CD14-positive monocyte (primary cell): ENCODE results near the gene KNSTRN. TPM values are rescaled to one million over a fixed set of nuclear protein-coding genes. Genes with fewer than 3 reads are reported as not detected.

ENCODE experiments used
- DNase-seq, 3 donors: peaks; one replicate each; pipeline ENCODE4 v3.0.0-alpha.2; 2011 to 2022
- H2AFZ ChIP-seq: 2 replicates; pipeline ENCODE4 v1.6.0; 2012; ENCODE audit warnings: mild to moderate bottlenecking, low read depth, low read length, inconsistent platforms; ENCODE audit not compliant: insufficient read depth, poor library complexity, severe bottlenecking
- H3K27ac ChIP-seq, 2 donors: 1 replicate in 1 of 2; 2 replicates in 1 of 2; pipeline ENCODE4 v1.5.1; 2012 to 2013; ENCODE audit warnings: low read length in 2 of 2, control low read depth in 1 of 2, inconsistent platforms in 1 of 2, low read depth in 1 of 2, mild to moderate bottlenecking in 1 of 2
- H3K27me3 ChIP-seq, 2 donors: one replicate each; pipeline versions ENCODE4 v1.6.0 to v1.6.1; 2011 to 2013; ENCODE audit warnings: low read length in 2 of 2; ENCODE audit not compliant: control insufficient read depth in 2 of 2, insufficient read depth in 2 of 2
- H3K36me3 ChIP-seq, 2 donors: replicated peaks in 1 of 2; 1 replicate in 1 of 2; 2 replicates in 1 of 2; pipeline versions ENCODE4 v1.5.1 to v1.6.1; 2012 to 2013; ENCODE audit warnings: low read length in 2 of 2, control low read depth in 1 of 2, inconsistent platforms in 1 of 2, mild to moderate bottlenecking in 1 of 2; ENCODE audit not compliant: insufficient read depth in 2 of 2, control insufficient read depth in 1 of 2
- H3K4me1 ChIP-seq, 2 donors: 1 replicate in 1 of 2; 2 replicates in 1 of 2; pipeline versions ENCODE4 v1.5.1 to v1.6.1; 2012 to 2013; ENCODE audit warnings: low read length in 2 of 2, control low read depth in 1 of 2, inconsistent platforms in 1 of 2, mild to moderate bottlenecking in 1 of 2, moderate library complexity in 1 of 2; ENCODE audit not compliant: insufficient read depth in 2 of 2, control insufficient read depth in 1 of 2
- H3K4me2 ChIP-seq: replicated peaks from 2 replicates; pipeline ENCODE3; 2012; ENCODE audit warnings: low read length, moderate library complexity, mild to moderate bottlenecking; ENCODE audit not compliant: poor library complexity, severe bottlenecking; ENCODE audit errors: extremely low read depth
- H3K4me3 ChIP-seq, 3 experiments: fragments of 200-600 bp in 1 of 3; sonication (generic) in 1 of 3; replicated peaks in 1 of 3; 1 replicate in 2 of 3; 2 replicates in 1 of 3; pipeline ENCODE4 v1.5.1; 2011 to 2013; ENCODE audit warnings: low read length in 3 of 3, mild to moderate bottlenecking in 3 of 3, control low read depth in 2 of 3, low read depth in 2 of 3, inconsistent platforms in 1 of 3, moderate library complexity in 1 of 3
- H3K79me2 ChIP-seq: 2 replicates; pipeline ENCODE4 v1.6.0; 2012; ENCODE audit warnings: mild to moderate bottlenecking, control low read depth, inconsistent platforms, low read length, moderate library complexity; ENCODE audit not compliant: insufficient read depth
- H3K9ac ChIP-seq: 2 replicates; pipeline ENCODE4 v1.6.0; 2017; ENCODE audit warnings: low read length, mild to moderate bottlenecking; ENCODE audit not compliant: insufficient read depth, poor library complexity, severe bottlenecking
- H3K9me3 ChIP-seq, 2 donors: replicated peaks in 1 of 2; 1 replicate in 1 of 2; 2 replicates in 1 of 2; pipeline versions ENCODE4 v1.5.1 to v1.6.1; 2012 to 2013; ENCODE audit warnings: low read length in 2 of 2, control low read depth in 1 of 2; ENCODE audit not compliant: control insufficient read depth in 1 of 2, insufficient read depth in 1 of 2
- H4K20me1 ChIP-seq: 2 replicates; pipeline ENCODE4 v1.6.0; 2012; ENCODE audit warnings: mild to moderate bottlenecking, low read length, control low read depth, moderate library complexity; ENCODE audit not compliant: insufficient read depth
- H3K27ac Mint-ChIP-seq, 7 donors: one replicate each; pipeline ENCODE4 v1.8.0; 2020; ENCODE audit warnings: mild to moderate bottlenecking in 7 of 7, mixed read lengths in 7 of 7, moderate library complexity in 6 of 7, inconsistent platforms in 2 of 7
- H3K27me3 Mint-ChIP-seq, 3 donors: one replicate each; pipeline ENCODE4 v1.8.0; 2021 to 2022; ENCODE audit warnings: low read depth in 3 of 3, mild to moderate bottlenecking in 3 of 3, mixed read lengths in 3 of 3, moderate library complexity in 3 of 3, inconsistent platforms in 1 of 3
- H3K36me3 Mint-ChIP-seq, 2 donors: one replicate each; pipeline ENCODE4 v1.8.0; 2020; ENCODE audit warnings: mixed read lengths in 2 of 2, inconsistent platforms in 1 of 2, mild to moderate bottlenecking in 1 of 2
- H3K4me1 Mint-ChIP-seq: one replicate; pipeline ENCODE4 v1.8.0; 2020; ENCODE audit warnings: mild to moderate bottlenecking, mixed read lengths
- H3K4me3 Mint-ChIP-seq, 2 donors: one replicate each; pipeline ENCODE4 v1.8.0; 2020; ENCODE audit warnings: mild to moderate bottlenecking in 2 of 2, mixed read lengths in 2 of 2, moderate library complexity in 1 of 2
- H3K9me3 Mint-ChIP-seq, 7 donors: one replicate each; pipeline ENCODE4 v1.8.0; 2020 to 2022; ENCODE audit warnings: mixed read lengths in 7 of 7, mild to moderate bottlenecking in 6 of 7, moderate library complexity in 6 of 7, inconsistent platforms in 2 of 7
- WGBS: methylation state at CpG from one replicate; pipeline ENCODE4 v1.1.5; 2013; ENCODE audit warnings: missing lambda C conversion rate; ENCODE audit not compliant: insufficient coverage; 5-methylcytosine and 5-hydroxymethylcytosine counted together
- intact Hi-C, 2 donors: fragments of 100-400 bp; cut with micrococcal nuclease; formaldehyde crosslinking; loops; one replicate each; pipeline versions ENCODE4 v1.15.0 to v1.15.1; 2023
- polyA plus RNA-seq, 3 donors: library from polyadenylated mRNA; depleted of rRNA in 1 of 3; unstranded in 2 of 3; stranded (reverse) in 1 of 3; fragments of 300-500 nt in 2 of 3; fragments of >200 nt in 1 of 3; fragmentation: Illumina TruSeq in 2 of 3; gene quantifications; 1 replicate in 2 of 3; 2 replicates in 1 of 3; pipeline ENCODE4 v1.2.3, GENCODE V29; 2012 to 2021
- TF ChIP-seq, protein P1 (sequence below): fragments of 200-600 bp; IDR thresholded peaks from one replicate; pipeline ENCODE4 v1.8.0; 2022; ENCODE audit warnings: antibody characterized with exemption, mild to moderate bottlenecking

KNSTRN gene
- polyA plus RNA-seq, 3 donors = 5.4 to 10.0 (median 7.9) TPM

GRCh38 chr15:40415226-40415625 is 32.7 kb downstream of the KNSTRN start:
- 98% methylated on average over 8 of the region's 10 CpGs for WGBS
- no peak for DNase-seq

DNA sequence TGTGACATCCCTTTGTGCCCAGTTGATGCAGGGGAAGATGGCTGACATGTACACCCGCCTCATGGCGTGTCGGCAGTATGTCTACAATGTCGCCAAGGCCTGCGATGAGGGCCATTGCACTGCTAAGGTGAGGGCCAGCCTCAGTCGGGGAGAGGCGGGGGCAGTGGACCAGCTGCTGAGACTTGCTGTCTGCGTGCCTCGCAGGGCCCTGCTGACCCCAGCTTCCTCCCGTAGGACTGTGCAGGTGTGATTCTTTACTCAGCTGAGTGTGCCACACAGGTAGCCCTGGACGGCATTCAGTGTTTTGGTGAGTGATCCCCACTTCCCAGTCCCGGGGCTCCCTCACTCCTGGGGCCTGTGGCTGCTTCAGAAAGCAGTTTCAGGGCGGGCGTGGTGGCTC is 33.5 kb downstream of the KNSTRN start:
- TF ChIP-seq, protein P1, sequence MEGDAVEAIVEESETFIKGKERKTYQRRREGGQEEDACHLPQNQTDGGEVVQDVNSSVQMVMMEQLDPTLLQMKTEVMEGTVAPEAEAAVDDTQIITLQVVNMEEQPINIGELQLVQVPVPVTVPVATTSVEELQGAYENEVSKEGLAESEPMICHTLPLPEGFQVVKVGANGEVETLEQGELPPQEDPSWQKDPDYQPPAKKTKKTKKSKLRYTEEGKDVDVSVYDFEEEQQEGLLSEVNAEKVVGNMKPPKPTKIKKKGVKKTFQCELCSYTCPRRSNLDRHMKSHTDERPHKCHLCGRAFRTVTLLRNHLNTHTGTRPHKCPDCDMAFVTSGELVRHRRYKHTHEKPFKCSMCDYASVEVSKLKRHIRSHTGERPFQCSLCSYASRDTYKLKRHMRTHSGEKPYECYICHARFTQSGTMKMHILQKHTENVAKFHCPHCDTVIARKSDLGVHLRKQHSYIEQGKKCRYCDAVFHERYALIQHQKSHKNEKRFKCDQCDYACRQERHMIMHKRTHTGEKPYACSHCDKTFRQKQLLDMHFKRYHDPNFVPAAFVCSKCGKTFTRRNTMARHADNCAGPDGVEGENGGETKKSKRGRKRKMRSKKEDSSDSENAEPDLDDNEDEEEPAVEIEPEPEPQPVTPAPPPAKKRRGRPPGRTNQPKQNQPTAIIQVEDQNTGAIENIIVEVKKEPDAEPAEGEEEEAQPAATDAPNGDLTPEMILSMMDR = no peak
- no peak overlapping the region for H3K9ac ChIP-seq
- no peak overlapping the region for H3K4me3 ChIP-seq
- Mint-ChIP-seq H3K27me3 (peaks cover under 1 to 4% (median 2%) of the 10 kb centered on the region in 3 donors), H3K27ac (no peak overlapping the region), H3K4me1 (peaks cover 9% of the 10 kb centered on the region), H3K36me3 (peaks cover 64 to 82% of the 10 kb centered on the region in 2 donors), H3K4me3 (no peak overlapping the region), H3K9me3 (peaks cover 0 to 3% (median 0%) of the 10 kb centered on the region in 7 donors)
- H2AFZ ChIP-seq = no peak overlapping the region
- peaks cover 4 to 6% of the 10 kb centered on the region in 2 donors for H3K4me1 ChIP-seq
- no peak overlapping the region for H3K4me2 ChIP-seq
- no peaks in the 10 kb centered on the region for H3K79me2 ChIP-seq
- H3K27me3 ChIP-seq = no peaks in the 10 kb centered on the region
- no peak overlapping the region for H3K27ac ChIP-seq
- no peaks in the 10 kb centered on the region for H3K9me3 ChIP-seq
- no peaks in the 10 kb centered on the region for H4K20me1 ChIP-seq
- peaks cover 71 to 76% of the 10 kb centered on the region in 2 donors for H3K36me3 ChIP-seq
- intact Hi-C loops = no loop called here
- no peak for DNase-seq
- WGBS = 96% methylated on average over 14 of the region's 14 CpGs

More at GRCh38 chr15:40415226-40415625, 32.7 kb downstream of the KNSTRN start:
- intact Hi-C loops = no loop called here
- no peak overlapping the region for H2AFZ ChIP-seq
- no peaks in the 10 kb centered on the region for H3K4me1 ChIP-seq
- H3K27me3 ChIP-seq = no peaks in the 10 kb centered on the region
- no peaks in the 10 kb centered on the region for H3K9me3 ChIP-seq
- H3K27ac ChIP-seq = no peak overlapping the region
- no peak overlapping the region for H3K9ac ChIP-seq
- Mint-ChIP-seq H3K27ac (no peak overlapping the region), H3K27me3 (peaks cover 0 to 4% (median 0%) of the 10 kb centered on the region in 3 donors), H3K4me1 (peaks cover 2% of the 10 kb centered on the region), H3K9me3 (peaks cover 0 to 3% (median 0%) of the 10 kb centered on the region in 7 donors), H3K36me3 (peaks cover 72 to 91% of the 10 kb centered on the region in 2 donors), H3K4me3 (no peak overlapping the region)
- peaks cover 79 to 84% of the 10 kb centered on the region in 2 donors for H3K36me3 ChIP-seq
- no peaks in the 10 kb centered on the region for H4K20me1 ChIP-seq
- H3K4me2 ChIP-seq = no peak overlapping the region
- no peaks in the 10 kb centered on the region for H3K79me2 ChIP-seq
- TF ChIP-seq, protein P1 = no peak
- no peak overlapping the region for H3K4me3 ChIP-seq
